MCF 10A (cell line): ENCODE results near the gene KLHL36. TPM values are rescaled to one million over a fixed set of nuclear protein-coding genes. Genes with fewer than 3 reads are reported as not detected.
A peak's percentile ranks its signal among the peaks of the same experiment; 100 is the strongest.

ENCODE experiments used
- BruUV-seq: library from RNA; stranded (reverse); fragments of 400-500 nt; replicated peaks from 2 replicates; lab custom pipeline; 2021; lab: Mats Ljungman, UMichigan
- CTCF ChIA-PET: fragments of 300-600 bp; sonication (Branson Sonifier 250); formaldehyde crosslinking; extraction: SDS; loops from one replicate; lab custom pipeline; 2021; ENCODE audit warnings: antibody characterized with exemption, inconsistent platforms; lab: Yijun Ruan, JAX
- POLR2A ChIA-PET: fragments of 300-600, 350-650 bp; sonication (Branson Sonifier 250); formaldehyde crosslinking; extraction: SDS; loops from one replicate; lab custom pipeline; 2020; ENCODE audit warnings: antibody characterized with exemption, inconsistent platforms; lab: Yijun Ruan, JAX
- DNase-seq: peaks from one replicate; pipeline ENCODE4 v3.0.0-alpha.2; 2018; ENCODE audit not compliant: unreplicated experiment
- H3K27ac Mint-ChIP-seq: one replicate; pipeline ENCODE4 v1.8.0; 2022; ENCODE audit warnings: mild to moderate bottlenecking, low read depth, mixed read lengths; ENCODE audit not compliant: unreplicated experiment
- H3K27me3 Mint-ChIP-seq: one replicate; pipeline ENCODE4 v1.8.0; 2022; ENCODE audit warnings: mixed read lengths; ENCODE audit not compliant: insufficient read depth, unreplicated experiment
- H3K36me3 Mint-ChIP-seq: one replicate; pipeline ENCODE4 v1.8.0; 2022; ENCODE audit warnings: mild to moderate bottlenecking, moderate library complexity, mixed read lengths; ENCODE audit not compliant: insufficient read depth, unreplicated experiment
- H3K4me1 Mint-ChIP-seq: one replicate; pipeline ENCODE4 v1.8.0; 2022; ENCODE audit warnings: mixed read lengths; ENCODE audit not compliant: insufficient read depth, unreplicated experiment
- H3K4me3 Mint-ChIP-seq: one replicate; pipeline ENCODE4 v1.8.0; 2022; ENCODE audit warnings: mild to moderate bottlenecking, moderate library complexity, mixed read lengths; ENCODE audit not compliant: unreplicated experiment
- H3K9me3 Mint-ChIP-seq: one replicate; pipeline ENCODE4 v1.8.0; 2022; ENCODE audit warnings: mixed read lengths; ENCODE audit not compliant: unreplicated experiment
- CTCF ChIP-seq: fragments of 200-600 bp; IDR thresholded peaks from one replicate; pipeline ENCODE4 v1.8.0; 2022; ENCODE audit warnings: antibody characterized with exemption, mild to moderate bottlenecking; ENCODE audit not compliant: unreplicated experiment
- intact Hi-C: fragments of 100-400 bp; cut with micrococcal nuclease; formaldehyde crosslinking; loops from 2 replicates; pipeline ENCODE4 v1.14.1; 2022
- total RNA-seq: library from RNA; stranded (reverse); gene quantifications from 2 replicates; pipeline ENCODE4 v1.2.3, GENCODE V29; 2022

KLHL36 gene
- total RNA-seq, 1 experiment from 2014 or later: 38.4 TPM

GRCh38 chr16:84603140-84603816 lies 45.0 kb upstream of the KLHL36 start:
- intact Hi-C loops: no loop called here
- Mint-ChIP-seq H3K36me3 (peaks cover 7% of the 10 kb centered on the region), H3K27ac (peak overlapping the region; percentile 95), H3K27me3 (no peaks in the 10 kb centered on the region), H3K9me3 (no peaks in the 10 kb centered on the region), H3K4me3 (peak overlapping the region; percentile 70), H3K4me1 (peaks cover 10% of the 10 kb centered on the region)
- peak; percentile 97 for DNase-seq
- BruUV-seq: no TSS peak
- TF ChIP-seq CTCF: no peak
- CTCF ChIA-PET: interaction anchor here (1.4 to 2.5 kb wide), 3 partner anchors 19 to 97 kb away, joined by 4 to 9 read pairs (median 5); no protein-coding TSS in a partner anchor
- POLR2A ChIA-PET: interaction anchor here (0.6 to 1.8 kb wide), 6 partner anchors 13 to 91 kb away, joined by 3 to 8 read pairs (median 3); partner anchors contain the start of gene COTL1

GRCh38 chr16:84603940-84604339 lies 44.4 kb upstream of the KLHL36 start:
- no peaks in the 10 kb centered on the region for H3K9me3 Mint-ChIP-seq
- no peak for DNase-seq
- ChIA-PET CTCF (interaction anchor here (1.5 kb wide), 1 partner anchor 98 kb away, joined by 5 read pairs; no protein-coding TSS in a partner anchor), POLR2A (interaction anchor here (1.0 to 1.2 kb wide), 2 partner anchors 13 kb away, joined by 3 to 6 read pairs; no protein-coding TSS in a partner anchor)
- no peak for TF ChIP-seq CTCF
- H3K27me3 Mint-ChIP-seq: no peaks in the 10 kb centered on the region
- H3K4me1 Mint-ChIP-seq: peaks cover 10% of the 10 kb centered on the region
- intact Hi-C loops: no loop called here
- peak overlapping the region; percentile 95 for H3K27ac Mint-ChIP-seq
- peaks cover 6% of the 10 kb centered on the region for H3K36me3 Mint-ChIP-seq
- no TSS peak for BruUV-seq
- H3K4me3 Mint-ChIP-seq: no peak overlapping the region

GRCh38 chr16:84604477-84605013 lies 43.8 kb upstream of the KLHL36 start:
- ChIA-PET POLR2A (interaction anchor here (1.2 kb wide), 1 partner anchor 12 kb away, joined by 3 read pairs; no protein-coding TSS in a partner anchor), CTCF (interaction anchor here (1.5 kb wide), 1 partner anchor 98 kb away, joined by 5 read pairs; no protein-coding TSS in a partner anchor)

More at GRCh38 chr16:84604477-84605013, 43.8 kb upstream of the KLHL36 start:
- Mint-ChIP-seq H3K27me3 (no peaks in the 10 kb centered on the region), H3K36me3 (peaks cover 4% of the 10 kb centered on the region), H3K4me1 (peaks cover 10% of the 10 kb centered on the region), H3K27ac (no peak overlapping the region), H3K9me3 (no peaks in the 10 kb centered on the region), H3K4me3 (no peak overlapping the region)
- no TSS peak for BruUV-seq
- no peak for TF ChIP-seq CTCF
- intact Hi-C loops: no loop called here
- no peak for DNase-seq
